Astrocyte (in vitro differentiated cells and primary cell): ENCODE results near the gene ANTXR2.

Experiments
- CTCF ChIP-seq: IDR thresholded peaks from 2 replicates; pipeline ENCODE4 v1.5.1; 2011; ENCODE audit warnings: low read depth, mild to moderate bottlenecking, inconsistent platforms, low read length, moderate library complexity; ENCODE audit not compliant: insufficient read depth
- EZH2 ChIP-seq: IDR thresholded peaks from 2 replicates; pipeline ENCODE4 v1.6.1; 2012; ENCODE audit warnings: mild to moderate bottlenecking, low read length, inconsistent platforms; ENCODE audit not compliant: insufficient read depth

GRCh38 chr4:80043541-80043940 is 29.5 kb downstream of the ANTXR2 start:
- TF ChIP-seq CTCF = no peak
- no peak for TF ChIP-seq EZH2
